Pancreas (tissue), 10 donors: ENCODE data around the gene ASTN1. TPM values are rescaled to one million over a fixed set of nuclear protein-coding genes. Genes with fewer than 3 reads are reported as not detected.

Source experiments
- ATAC-seq, 4 donors: fragments of 200-7000 bp; cut with Tn5 transposase; one replicate each; pipeline versions ENCODE4 v1.8.0 to v1.9.1; 2020; ENCODE audit warnings: mild to moderate bottlenecking in 4 of 4, moderate library complexity in 4 of 4
- DNase-seq, 6 donors: peaks; one replicate each; pipeline ENCODE4 v3.0.0-alpha.2; 2020
- FAIRE-seq: peaks from 2 replicates; lab custom pipeline; 2012; peaks lifted over from hg19 to GRCh38; lab: Jason Lieb, UNC
- H3K27ac ChIP-seq, 4 donors: fragments of 200-600 bp; sonication (generic); 1 replicate in 3 of 4; 2 replicates in 1 of 4; pipeline versions ENCODE4 v1.5.0 to v1.8.0; 2020
- H3K27me3 ChIP-seq, 4 donors: fragments of 200-600 bp; one replicate each; pipeline ENCODE4 v1.8.0; 2021
- H3K36me3 ChIP-seq, 3 donors: fragments of 200-600 bp; sonication (generic) in 1 of 3; one replicate each; pipeline versions ENCODE4 v1.5.0 to v1.8.0; 2020 to 2021
- H3K4me1 ChIP-seq, 3 donors: fragments of 200-600 bp; one replicate each; pipeline ENCODE4 v1.8.0; 2021
- H3K4me3 ChIP-seq, 4 donors: fragments of 200-600 bp; sonication (generic) in 2 of 4; one replicate each; pipeline versions ENCODE4 v1.5.0 to v1.8.0; 2020 to 2021
- H3K9me3 ChIP-seq, 4 donors: fragments of 200-600 bp; one replicate each; pipeline ENCODE4 v1.8.0; 2021
- WGBS, 2 donors: extraction: QIAGEN DNeasy Blood & Tissue Kit; methylation state at CpG; one replicate each; pipeline ENCODE4 v1.1.7; 2013; 5-methylcytosine and 5-hydroxymethylcytosine counted together
- intact Hi-C, 3 donors: fragments of 100-400 bp; cut with DNase I; formaldehyde crosslinking; loops; one replicate each; pipeline versions ENCODE4 v1.11.1 to v1.14.2; 2022
- polyA plus RNA-seq, 2 donors: library from polyadenylated mRNA; stranded (reverse); fragments of 200-250 nt; gene quantifications; one replicate each; pipeline ENCODE4 v1.2.3, GENCODE V29; 2013
- total RNA-seq, 6 donors: library from RNA; stranded (reverse); fragmentation: NEBNext Ultra II Directional in 4 of 6; extraction: Animal tissue kit (Norgen Biotek cat#: 25700) in 4 of 6; gene quantifications; one replicate each; pipeline versions ENCODE4 v1.2.1 to v1.2.4, GENCODE V29; 2021 to 2023
- TF ChIP-seq, protein P1 (sequence below), 4 donors: fragments of 200-600 bp; sonication (generic) in 3 of 4; IDR thresholded peaks; one replicate each; pipeline versions ENCODE4 v1.5.0 to v1.8.0; 2021; ENCODE audit warnings: antibody characterized with exemption in 4 of 4
- donor health status: healthy with polysubstance abuse.
- donor health status: DM: no; HTN: no; CAD: no; lungs with moderate emphysema.
- donor health status: DM: no; HTN: no; CAD: no.
- donor health status: control.
- donor health status: control.
- donor health status: Bipolar disorder and iron deficiency.
- donor health status: DM: yes; HTN: yes; CAD: no.
- donor health status: DM: no; HTN: no; CAD: no.
- donor health status: DM: no; HTN: no; CAD: no.
- donor health status: DM: yes; HTN: yes; CAD: no.

The ASTN1 gene
- total and polyA plus RNA-seq, 8 donors = 0.11 to 0.77 (median 0.32) TPM

DNA sequence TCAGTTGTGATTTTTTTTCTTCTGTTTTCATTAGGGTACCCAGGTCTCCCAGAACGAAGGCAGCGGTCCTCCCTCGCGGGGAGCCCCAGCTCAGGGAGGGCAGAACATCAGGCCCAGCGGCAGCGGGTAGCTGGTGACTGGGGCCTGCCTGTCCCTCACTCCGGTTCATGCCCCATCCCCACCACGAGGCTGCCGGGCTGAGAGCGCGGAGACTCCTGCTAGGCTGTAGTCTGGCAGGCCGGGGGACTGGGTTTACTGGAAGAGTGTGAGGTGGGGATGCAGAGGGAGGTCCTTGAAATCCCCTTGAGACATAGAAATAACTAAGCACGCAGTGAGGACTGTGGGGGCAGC lies 16.7 kb upstream of the ASTN1 start:
- intact Hi-C loops = loop anchor here in 1 of 3 donors (10.0 kb wide), 1 partner anchor 286 kb away; no protein-coding TSS in a partner anchor
- WGBS, 2 donors = 27 to 40% methylated on average over 13 of the region's 13 CpGs
- DNase-seq = peak in 3 of 6 donors; percentile 20 to 71 (median 62)
- peak overlapping the region in 1 of 4 donors; percentile 17 for H3K4me3 ChIP-seq
- FAIRE-seq = no peak
- peaks cover 0 to 3% (median 0%) of the 10 kb centered on the region in 3 donors for H3K4me1 ChIP-seq
- peak in 3 of 4 donors; percentile 21 to 48 (median 36) for ATAC-seq
- no peaks in the 10 kb centered on the region for H3K36me3 ChIP-seq
- TF ChIP-seq, protein P1, sequence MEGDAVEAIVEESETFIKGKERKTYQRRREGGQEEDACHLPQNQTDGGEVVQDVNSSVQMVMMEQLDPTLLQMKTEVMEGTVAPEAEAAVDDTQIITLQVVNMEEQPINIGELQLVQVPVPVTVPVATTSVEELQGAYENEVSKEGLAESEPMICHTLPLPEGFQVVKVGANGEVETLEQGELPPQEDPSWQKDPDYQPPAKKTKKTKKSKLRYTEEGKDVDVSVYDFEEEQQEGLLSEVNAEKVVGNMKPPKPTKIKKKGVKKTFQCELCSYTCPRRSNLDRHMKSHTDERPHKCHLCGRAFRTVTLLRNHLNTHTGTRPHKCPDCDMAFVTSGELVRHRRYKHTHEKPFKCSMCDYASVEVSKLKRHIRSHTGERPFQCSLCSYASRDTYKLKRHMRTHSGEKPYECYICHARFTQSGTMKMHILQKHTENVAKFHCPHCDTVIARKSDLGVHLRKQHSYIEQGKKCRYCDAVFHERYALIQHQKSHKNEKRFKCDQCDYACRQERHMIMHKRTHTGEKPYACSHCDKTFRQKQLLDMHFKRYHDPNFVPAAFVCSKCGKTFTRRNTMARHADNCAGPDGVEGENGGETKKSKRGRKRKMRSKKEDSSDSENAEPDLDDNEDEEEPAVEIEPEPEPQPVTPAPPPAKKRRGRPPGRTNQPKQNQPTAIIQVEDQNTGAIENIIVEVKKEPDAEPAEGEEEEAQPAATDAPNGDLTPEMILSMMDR (IDR thresholded peaks at IDR 0.05) = no peak
- peaks cover 0 to 5% (median 0%) of the 10 kb centered on the region in 4 donors for H3K27me3 ChIP-seq
- no peak overlapping the region for H3K27ac ChIP-seq
- no peaks in the 10 kb centered on the region for H3K9me3 ChIP-seq

DNA sequence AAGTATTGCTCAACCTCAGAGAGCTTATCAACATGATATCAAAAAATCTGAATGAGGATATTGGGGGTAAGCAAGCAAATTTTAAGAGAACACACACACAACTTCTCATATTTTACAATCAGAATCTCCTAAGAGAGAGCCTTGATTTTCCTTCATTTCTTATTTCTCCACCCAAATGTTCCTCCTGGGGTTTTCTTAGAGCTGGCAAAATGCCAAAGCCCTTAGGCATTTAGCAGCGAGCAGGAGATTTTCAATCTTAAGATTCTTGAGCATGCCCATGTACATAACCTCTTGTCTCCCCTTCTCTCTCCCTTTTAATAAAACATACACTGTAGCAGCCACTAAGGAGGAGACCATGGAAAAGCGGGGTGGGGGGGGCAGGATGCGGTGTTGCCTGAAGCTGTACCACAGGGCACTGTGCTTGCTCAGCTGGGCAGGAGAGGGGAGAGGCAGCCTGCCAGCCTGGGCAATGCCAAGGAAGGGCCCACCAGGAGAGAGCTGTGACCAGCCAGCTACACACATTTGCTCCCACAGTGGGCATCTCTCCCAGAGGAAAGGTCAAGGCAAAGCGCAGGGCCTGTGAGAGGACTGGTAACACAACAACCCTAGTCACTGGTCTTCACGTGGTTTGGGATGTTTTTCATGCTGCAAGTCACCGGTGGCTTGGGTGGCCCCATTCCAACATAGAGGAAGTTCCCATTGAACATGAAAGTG lies 10.6 kb upstream of the ASTN1 start:
- Histone ChIP-seq H3K36me3 (no peaks in the 10 kb centered on the region), H3K27me3 (peaks cover 0 to 10% (median 3%) of the 10 kb centered on the region in 4 donors), H3K27ac (no peak overlapping the region), H3K9me3 (no peaks in the 10 kb centered on the region), H3K4me3 (no peak overlapping the region), H3K4me1 (peaks cover 0 to 7% (median 3%) of the 10 kb centered on the region in 3 donors)
- ATAC-seq (no peak), FAIRE-seq (no peak), DNase-seq (peak in 1 of 6 donors; percentile 40)
- WGBS, 2 donors = 74 to 80% methylated on average over 6 of the region's 6 CpGs
- intact Hi-C loops = no loop called here
- TF ChIP-seq, protein P1 (IDR thresholded peaks at IDR 0.05) = no peak

DNA sequence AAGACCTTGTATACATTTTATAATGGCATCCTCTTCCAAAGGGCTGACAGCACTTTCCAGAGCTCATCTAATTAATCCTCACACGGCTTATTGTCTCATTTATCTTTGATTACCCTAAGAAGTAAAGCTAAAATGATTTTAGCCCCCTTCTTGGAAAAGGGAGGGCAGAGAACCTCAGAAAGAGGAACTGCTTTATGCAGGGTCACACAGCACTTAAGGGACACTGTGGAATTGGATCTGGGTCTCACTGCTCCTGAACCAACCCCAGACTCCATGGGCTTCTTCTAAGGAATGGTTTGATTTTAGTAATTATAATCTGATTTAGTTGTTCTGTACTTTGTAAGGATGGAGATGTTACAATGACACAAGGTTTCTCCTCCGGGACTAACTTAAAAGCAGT lies 9.5 kb upstream of the ASTN1 start:
- no peak for FAIRE-seq
- ATAC-seq = no peak
- Histone ChIP-seq H3K27me3 (peaks cover 0 to 10% (median 3%) of the 10 kb centered on the region in 4 donors), H3K27ac (no peak overlapping the region), H3K4me1 (peaks cover 0 to 7% (median 3%) of the 10 kb centered on the region in 3 donors), H3K36me3 (no peaks in the 10 kb centered on the region), H3K9me3 (no peaks in the 10 kb centered on the region), H3K4me3 (no peak overlapping the region)
- no peak for DNase-seq
- intact Hi-C loops = no loop called here
- TF ChIP-seq, protein P1 (IDR thresholded peaks at IDR 0.05) = no peak
- 64 to 67% methylated on average over 2 of the region's 2 CpGs for WGBS, 2 donors

DNA sequence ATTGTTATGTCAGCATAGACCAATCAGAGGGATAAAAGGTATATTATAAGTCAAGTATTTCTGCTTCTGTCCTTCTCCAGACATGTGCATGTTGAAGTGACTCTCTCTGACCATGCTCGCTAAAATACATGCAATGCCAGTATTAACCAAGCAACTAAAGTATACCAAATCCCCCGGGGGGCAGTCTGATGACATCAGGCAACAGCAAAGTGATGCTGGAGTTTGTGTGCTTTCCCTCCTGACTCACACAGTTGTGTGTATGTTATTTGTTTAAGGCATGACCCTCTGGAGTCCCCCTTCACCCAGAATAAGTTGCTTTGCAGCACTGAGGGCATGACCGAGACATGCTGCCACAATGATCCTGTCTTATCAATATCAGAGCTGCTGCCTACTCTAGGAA lies 8.4 kb upstream of the ASTN1 start:
- Histone ChIP-seq H3K4me1 (peaks cover 0 to 7% (median 3%) of the 10 kb centered on the region in 3 donors), H3K36me3 (no peaks in the 10 kb centered on the region), H3K4me3 (no peak overlapping the region), H3K27me3 (peaks cover 0 to 10% (median 3%) of the 10 kb centered on the region in 4 donors), H3K9me3 (no peaks in the 10 kb centered on the region), H3K27ac (no peak overlapping the region)
- FAIRE-seq (no peak), DNase-seq (no peak), ATAC-seq (no peak)
- WGBS, 2 donors = 76 to 85% methylated on average over 3 of the region's 3 CpGs
- intact Hi-C loops = no loop called here
- TF ChIP-seq, protein P1 (IDR thresholded peaks at IDR 0.05) = no peak

DNA sequence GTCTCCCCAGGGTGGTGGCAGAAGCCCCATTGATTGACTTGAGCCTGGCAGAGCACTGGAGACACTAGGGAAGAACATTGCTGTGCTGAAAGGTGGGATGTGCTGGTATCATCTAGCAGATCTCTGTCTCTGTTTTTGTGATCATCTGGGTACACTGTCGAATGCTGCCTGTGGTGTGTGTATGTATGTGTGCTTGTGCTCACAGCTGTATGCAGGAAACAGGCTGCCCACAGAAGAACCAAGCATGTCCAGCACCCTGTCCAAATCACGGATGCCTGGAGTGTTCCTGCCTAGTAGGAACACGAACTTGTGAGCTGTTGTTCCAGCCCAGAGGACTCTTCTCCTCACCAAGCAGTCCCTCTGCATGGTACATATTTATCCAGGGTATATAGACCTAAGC lies 7.8 kb upstream of the ASTN1 start:
- DNase-seq (no peak), ATAC-seq (no peak), FAIRE-seq (no peak)
- Histone ChIP-seq H3K36me3 (no peaks in the 10 kb centered on the region), H3K27ac (no peak overlapping the region), H3K4me1 (peaks cover 0 to 7% (median 3%) of the 10 kb centered on the region in 3 donors), H3K27me3 (peaks cover 0 to 10% (median 3%) of the 10 kb centered on the region in 4 donors), H3K9me3 (no peaks in the 10 kb centered on the region), H3K4me3 (no peak overlapping the region)
- intact Hi-C loops = no loop called here
- WGBS, 2 donors = 50 to 60% methylated on average over 3 of the region's 3 CpGs
- TF ChIP-seq, protein P1 (IDR thresholded peaks at IDR 0.05) = no peak
